Measurements from ENCODE around the gene NLK.
"Not testable (repeated sequence)": the region's sequence is repeated elsewhere in the genome, so short reads cannot be mapped to it uniquely, and the experiment has no call there.

Gene NLK

DNA sequence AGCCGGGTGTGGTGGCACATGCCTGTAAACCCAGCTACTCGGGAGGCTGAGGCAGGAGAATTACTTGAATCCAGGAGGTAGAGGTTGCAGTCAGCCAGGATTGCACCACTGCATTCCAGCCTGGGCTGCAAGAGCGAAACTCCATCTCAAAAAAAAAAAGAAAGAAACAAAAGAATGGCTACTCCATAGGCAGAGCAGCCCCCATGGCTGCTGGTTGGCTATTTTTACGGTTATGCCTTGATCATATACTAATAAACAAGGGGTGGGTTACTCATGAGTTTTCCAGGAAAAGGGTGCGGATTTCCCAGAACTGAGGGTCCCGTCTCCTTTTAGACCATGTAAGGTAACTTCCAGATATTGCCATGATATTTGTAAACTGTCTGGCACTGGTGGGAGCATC, 200.3 kb downstream of the NLK start:
- Histone ChIP-seq H3K36me3 (ENCODE audit: control insufficient read depth in 2 of 2, insufficient read depth in 2 of 2, low read length in 2 of 2) (no peaks in the 10 kb centered on the region), H3K27me3 (ENCODE audit: control insufficient read depth in 2 of 2, insufficient read depth in 2 of 2, low read length in 2 of 2) (no peaks in the 10 kb centered on the region), H3K4me3 (ENCODE audit: low read length in 2 of 2) (no peak overlapping the region), H3K4me1 (ENCODE audit: control insufficient read depth in 2 of 2, insufficient read depth in 2 of 2, low read length in 2 of 2) (no peaks in the 10 kb centered on the region), H3K9ac (ENCODE audit: low read depth in 1 of 2, low read length in 2 of 2) (no peak overlapping the region), H3K9me3 (ENCODE audit: control insufficient read depth in 2 of 2, low read length in 2 of 2) (no peaks in the 10 kb centered on the region), H3K27ac (ENCODE audit: low read depth in 2 of 2, low read length in 2 of 2) (no peak overlapping the region)

DNA sequence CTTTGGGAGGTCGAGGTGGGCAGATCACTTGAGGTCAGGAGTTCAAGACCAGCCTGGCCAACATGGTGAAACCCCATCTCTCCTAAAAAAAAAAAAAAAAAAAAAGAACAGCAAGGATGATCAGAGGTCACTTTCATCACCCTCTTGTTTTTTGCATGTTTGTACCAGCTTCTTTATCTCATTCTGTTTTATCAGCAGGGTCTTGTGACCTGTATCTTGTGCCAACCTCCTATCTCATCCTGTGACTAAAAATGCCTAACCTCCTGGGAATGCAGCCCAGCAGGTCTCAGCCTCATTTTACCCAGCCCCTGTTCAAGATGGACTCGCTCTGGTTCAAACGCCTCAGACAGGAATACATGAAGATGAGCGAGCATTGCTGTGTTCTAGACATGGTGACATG, 200.8 kb downstream of the NLK start:
- H3K36me3 ChIP-seq (ENCODE audit: control insufficient read depth in 2 of 2, insufficient read depth in 2 of 2, low read length in 2 of 2); H3K27me3 ChIP-seq (ENCODE audit: control insufficient read depth in 2 of 2, insufficient read depth in 2 of 2, low read length in 2 of 2); H3K4me1 ChIP-seq (ENCODE audit: control insufficient read depth in 2 of 2, insufficient read depth in 2 of 2, low read length in 2 of 2); H3K4me3 ChIP-seq (ENCODE audit: low read length in 2 of 2); H3K27ac ChIP-seq (ENCODE audit: low read depth in 2 of 2, low read length in 2 of 2); H3K9me3 ChIP-seq (ENCODE audit: control insufficient read depth in 2 of 2, low read length in 2 of 2); H3K9ac ChIP-seq (ENCODE audit: low read depth in 1 of 2, low read length in 2 of 2): not testable (repeated sequence)

GRCh38 chr17:28244446-28244845, 202.0 kb downstream of the NLK start:
- Histone ChIP-seq H3K36me3 (ENCODE audit: control insufficient read depth in 2 of 2, insufficient read depth in 2 of 2, low read length in 2 of 2) (no peaks in the 10 kb centered on the region), H3K9me3 (ENCODE audit: control insufficient read depth in 2 of 2, low read length in 2 of 2) (no peaks in the 10 kb centered on the region), H3K27ac (ENCODE audit: low read depth in 2 of 2, low read length in 2 of 2) (no peak overlapping the region), H3K27me3 (ENCODE audit: control insufficient read depth in 2 of 2, insufficient read depth in 2 of 2, low read length in 2 of 2) (no peaks in the 10 kb centered on the region), H3K9ac (ENCODE audit: low read depth in 1 of 2, low read length in 2 of 2) (no peak overlapping the region), H3K4me1 (ENCODE audit: control insufficient read depth in 2 of 2, insufficient read depth in 2 of 2, low read length in 2 of 2) (no peaks in the 10 kb centered on the region), H3K4me3 (ENCODE audit: low read length in 2 of 2) (no peak overlapping the region)

Data from mucosa of rectum (tissue), 2 donors.